ENCODE data around the gene SLC44A5.

The SLC44A5 gene

DNA sequence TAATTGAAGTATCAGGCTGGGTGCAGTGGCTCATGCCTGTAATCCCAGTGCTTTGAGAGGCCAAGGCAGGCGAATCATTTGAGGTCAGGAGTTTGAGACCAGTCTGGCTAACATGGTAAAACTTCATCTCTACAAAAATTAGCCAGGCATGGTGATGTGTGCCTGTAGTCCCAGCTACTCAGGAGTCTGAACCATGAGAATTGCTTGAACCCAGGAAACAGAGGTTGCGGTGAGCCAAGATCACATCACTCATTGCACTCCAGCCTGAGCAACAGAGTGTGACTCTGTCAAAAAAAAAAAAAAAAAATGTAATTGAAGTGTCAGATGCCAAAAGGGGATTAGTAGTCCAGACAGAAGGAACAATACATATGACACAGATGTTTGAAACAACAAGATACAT, 56.7 kb downstream of the SLC44A5 start:
- DNase-seq (no peak), ATAC-seq (no peak)

DNA sequence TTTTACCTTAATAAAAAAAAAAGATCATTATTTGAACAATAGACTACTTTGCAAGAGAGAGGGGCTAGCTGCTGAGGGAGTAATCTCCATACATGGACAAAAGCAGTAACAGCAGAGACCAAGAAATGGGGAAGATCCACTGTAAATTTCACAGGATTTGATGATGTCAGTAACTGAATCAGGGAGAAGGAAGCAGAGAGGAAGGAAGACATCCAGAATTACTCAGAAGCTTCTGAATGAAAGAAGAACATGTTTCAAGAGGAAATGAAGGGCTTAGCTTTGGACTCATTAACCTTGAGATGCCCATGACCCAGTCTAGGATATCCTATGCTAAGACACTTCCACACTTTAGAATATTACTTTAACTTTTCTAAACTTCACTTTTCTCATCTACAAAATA, 60.4 kb downstream of the SLC44A5 start:
- Mint-ChIP-seq H3K27ac (no peak overlapping the region), H3K9me3 (no peaks in the 10 kb centered on the region), H3K4me1 (no peaks in the 10 kb centered on the region), H3K4me3 (no peak overlapping the region), H3K27me3 (peaks cover 9% of the 10 kb centered on the region)
- DNase-seq (no peak), ATAC-seq (no peak)

More for the DNA sequence above, 56.7 kb downstream of the SLC44A5 start:
- no peaks in the 10 kb centered on the region for H3K4me1 Mint-ChIP-seq
- peaks cover 7% of the 10 kb centered on the region for H3K27me3 Mint-ChIP-seq
- no peaks in the 10 kb centered on the region for H3K9me3 Mint-ChIP-seq
- no peak overlapping the region for H3K4me3 Mint-ChIP-seq
- no peak overlapping the region for H3K27ac Mint-ChIP-seq

- no peak for DNase-seq
- Mint-ChIP-seq H3K27ac (no peak overlapping the region), H3K27me3 (peaks cover 9% of the 10 kb centered on the region)
Measured at GRCh38 chr1:75548721-75549480, 62.0 kb downstream of the SLC44A5 start.

GRCh38 chr1:75543705-75544104, 67.2 kb downstream of the SLC44A5 start:
- Mint-ChIP-seq H3K4me3 (no peak overlapping the region), H3K4me1 (no peaks in the 10 kb centered on the region), H3K27me3 (no peaks in the 10 kb centered on the region), H3K27ac (no peak overlapping the region), H3K9me3 (no peaks in the 10 kb centered on the region)
- ATAC-seq (no peak), DNase-seq (no peak)

More at GRCh38 chr1:75548721-75549480, 62.0 kb downstream of the SLC44A5 start:
- Mint-ChIP-seq H3K4me1 (no peaks in the 10 kb centered on the region), H3K9me3 (no peaks in the 10 kb centered on the region), H3K4me3 (no peak overlapping the region)
- ATAC-seq, result no peak

GRCh38 chr1:75542818-75543570, 67.9 kb downstream of the SLC44A5 start:
- DNase-seq, result no peak
- no peak overlapping the region for H3K4me3 Mint-ChIP-seq
- H3K9me3 Mint-ChIP-seq, result no peaks in the 10 kb centered on the region
- H3K27me3 Mint-ChIP-seq, result no peaks in the 10 kb centered on the region
- no peaks in the 10 kb centered on the region for H3K4me1 Mint-ChIP-seq
- ATAC-seq, result no peak
- no peak overlapping the region for H3K27ac Mint-ChIP-seq

DNA sequence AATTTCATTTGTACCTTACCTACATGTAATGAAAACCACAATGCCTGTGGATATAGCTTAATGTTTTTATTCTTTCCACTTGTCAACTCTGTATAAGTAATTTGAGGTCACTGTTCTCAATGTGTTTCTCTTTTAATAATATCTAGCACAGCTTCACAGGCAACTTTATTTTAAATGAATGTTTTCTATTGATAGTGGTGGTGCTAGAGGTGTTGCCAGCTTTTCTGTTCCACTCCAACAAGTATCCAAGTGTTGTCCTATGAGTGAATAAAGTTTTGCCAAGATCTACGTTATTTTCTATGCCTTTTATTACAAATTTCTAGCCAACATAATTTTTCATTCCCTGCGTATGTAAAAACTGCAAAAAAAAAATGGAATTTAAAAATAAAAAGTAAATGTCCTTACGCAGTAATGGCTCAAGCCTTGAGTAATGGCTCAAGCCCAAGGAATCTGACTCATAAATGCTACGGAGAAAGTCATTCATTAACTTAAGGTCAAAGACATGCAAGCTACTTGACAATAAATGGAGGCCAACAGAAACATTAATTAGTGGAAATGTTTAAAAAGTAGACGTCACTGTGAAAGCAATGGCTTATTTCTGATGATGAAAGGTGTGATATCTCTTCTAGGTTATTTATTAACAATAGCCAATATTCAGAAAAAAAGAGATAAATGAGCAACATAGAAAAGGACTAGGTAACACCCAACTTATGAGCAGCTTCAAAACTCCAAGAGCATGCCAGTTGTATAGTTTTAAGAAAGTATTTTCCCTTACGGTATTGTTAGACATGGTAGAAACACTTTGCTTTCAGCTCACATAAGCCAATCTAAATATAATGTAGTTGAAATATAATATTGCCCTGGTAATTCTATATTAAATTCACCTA, 71.4 kb downstream of the SLC44A5 start:
- no peak overlapping the region for H3K27ac Mint-ChIP-seq

DNA sequence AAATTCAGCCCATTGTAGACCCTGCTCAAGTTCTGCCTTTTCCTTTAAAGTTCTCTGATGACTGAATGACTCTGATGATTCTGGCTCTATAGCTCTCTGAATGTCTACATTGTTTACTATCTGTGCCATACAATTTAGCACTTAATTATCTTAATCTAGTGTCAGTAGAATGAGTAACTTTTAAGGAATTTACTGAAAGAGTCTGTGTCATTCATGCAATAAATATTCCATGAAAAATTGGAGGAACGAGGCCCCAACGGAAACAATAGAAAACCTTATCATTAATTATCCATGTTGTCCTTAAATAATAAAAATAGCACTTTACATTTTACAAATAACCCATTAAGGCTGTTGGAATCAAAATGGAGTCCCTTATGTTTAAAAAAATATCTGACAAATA, 77.8 kb downstream of the SLC44A5 start:
- no peak for ATAC-seq
- no peaks in the 10 kb centered on the region for H3K4me1 Mint-ChIP-seq
- no peak overlapping the region for H3K4me3 Mint-ChIP-seq

More for the DNA sequence above, 71.4 kb downstream of the SLC44A5 start:
- Mint-ChIP-seq H3K9me3 (no peaks in the 10 kb centered on the region), H3K4me1 (no peaks in the 10 kb centered on the region), H3K4me3 (no peak overlapping the region), H3K27me3 (no peaks in the 10 kb centered on the region)
- DNase-seq (no peak), ATAC-seq (no peak)

GRCh38 chr1:75531570-75531969, 79.3 kb downstream of the SLC44A5 start:
- ATAC-seq, result no peak

More for the DNA sequence above, 77.8 kb downstream of the SLC44A5 start:
- Mint-ChIP-seq H3K27me3 (no peaks in the 10 kb centered on the region), H3K27ac (no peak overlapping the region), H3K9me3 (no peaks in the 10 kb centered on the region)
- no peak for DNase-seq

GRCh38 chr1:75529488-75529887, 81.4 kb downstream of the SLC44A5 start:
- no peak for DNase-seq
- Mint-ChIP-seq H3K27me3 (no peaks in the 10 kb centered on the region), H3K4me3 (no peak overlapping the region), H3K9me3 (no peaks in the 10 kb centered on the region), H3K4me1 (no peaks in the 10 kb centered on the region), H3K27ac (no peak overlapping the region)
- no peak for ATAC-seq

More at GRCh38 chr1:75531570-75531969, 79.3 kb downstream of the SLC44A5 start:
- Mint-ChIP-seq H3K27me3 (no peaks in the 10 kb centered on the region), H3K4me1 (no peaks in the 10 kb centered on the region), H3K4me3 (no peak overlapping the region), H3K9me3 (no peaks in the 10 kb centered on the region), H3K27ac (no peak overlapping the region)
- DNase-seq, result no peak

DNA sequence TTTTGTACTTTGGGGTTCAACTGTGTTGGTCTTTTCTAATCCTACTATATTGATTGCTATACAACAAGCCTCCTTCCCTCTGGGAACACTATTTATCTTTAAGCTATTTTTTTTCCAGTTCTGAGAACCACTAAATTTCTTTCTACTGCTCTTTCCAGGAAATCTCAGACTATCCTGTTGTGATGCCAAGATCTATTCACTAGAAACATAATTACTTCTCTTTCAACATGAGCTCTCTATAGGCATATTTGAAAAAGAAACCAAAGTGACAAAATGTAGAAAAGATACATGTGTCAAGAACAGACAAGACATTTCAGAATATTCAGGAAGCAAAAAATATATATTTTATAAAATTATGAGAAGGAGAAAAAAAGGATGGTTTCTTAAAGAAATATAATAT, 82.9 kb downstream of the SLC44A5 start:
- H3K27me3 Mint-ChIP-seq, result no peaks in the 10 kb centered on the region
- DNase-seq (no peak), ATAC-seq (no peak)
- no peaks in the 10 kb centered on the region for H3K9me3 Mint-ChIP-seq
- H3K4me1 Mint-ChIP-seq, result no peaks in the 10 kb centered on the region
- no peak overlapping the region for H3K27ac Mint-ChIP-seq
- H3K4me3 Mint-ChIP-seq, result no peak overlapping the region

DNA sequence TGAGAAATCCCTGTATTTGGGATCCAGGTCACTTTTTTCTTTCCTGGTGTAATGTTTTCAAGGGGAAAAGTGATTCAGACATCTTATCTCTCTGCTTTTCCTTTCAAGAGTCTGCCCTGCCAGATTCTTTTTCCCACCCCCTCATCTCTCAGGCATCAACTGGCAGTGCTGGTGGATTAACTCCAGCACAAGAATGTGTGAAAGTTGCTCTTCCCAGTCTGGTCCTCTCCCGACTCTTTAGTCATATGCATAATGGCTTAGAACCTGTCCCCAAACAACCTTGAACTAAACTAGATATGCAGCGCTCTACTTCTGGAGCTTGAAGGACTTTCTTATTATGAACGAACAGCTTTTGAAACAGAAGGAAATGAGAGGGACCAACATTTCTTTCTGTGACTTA, 88.5 kb downstream of the SLC44A5 start:
- H3K4me3 Mint-ChIP-seq, result no peak overlapping the region
- no peak for DNase-seq

DNA sequence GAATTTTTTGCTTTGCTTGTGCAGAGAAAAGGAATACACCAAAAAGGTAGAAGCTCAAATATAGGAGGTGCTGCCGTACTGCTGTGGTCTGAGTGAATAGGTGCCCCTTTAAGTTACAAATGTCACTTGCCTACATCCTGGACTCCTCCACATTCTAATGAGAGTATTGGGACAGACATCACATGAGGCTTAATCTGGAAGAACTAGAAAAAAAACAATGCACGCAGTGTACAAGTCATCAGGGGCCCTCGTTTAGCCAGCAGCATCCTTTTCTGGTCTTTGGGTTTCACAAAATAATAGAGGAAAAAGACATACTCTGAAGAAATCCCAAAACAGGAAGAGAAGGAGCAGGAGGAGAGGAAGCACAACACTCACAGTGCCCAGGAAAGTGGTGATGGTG, 89.3 kb downstream of the SLC44A5 start:
- H3K4me1 Mint-ChIP-seq, result no peaks in the 10 kb centered on the region
- H3K27me3 Mint-ChIP-seq, result peaks cover 8% of the 10 kb centered on the region
- ATAC-seq (no peak), DNase-seq (no peak)
- no peak overlapping the region for H3K27ac Mint-ChIP-seq
- H3K4me3 Mint-ChIP-seq, result no peak overlapping the region
- no peaks in the 10 kb centered on the region for H3K9me3 Mint-ChIP-seq

More for the DNA sequence above, 88.5 kb downstream of the SLC44A5 start:
- Mint-ChIP-seq H3K27ac (no peak overlapping the region), H3K4me1 (no peaks in the 10 kb centered on the region), H3K27me3 (peaks cover 8% of the 10 kb centered on the region), H3K9me3 (no peaks in the 10 kb centered on the region)
- no peak for ATAC-seq

- Mint-ChIP-seq H3K27ac (no peak overlapping the region), H3K9me3 (no peaks in the 10 kb centered on the region), H3K27me3 (peaks cover 8% of the 10 kb centered on the region), H3K4me3 (no peak overlapping the region), H3K4me1 (no peaks in the 10 kb centered on the region)
- no peak for ATAC-seq
- no peak for DNase-seq
Measured at GRCh38 chr1:75520862-75521475, 89.9 kb downstream of the SLC44A5 start.

DNA sequence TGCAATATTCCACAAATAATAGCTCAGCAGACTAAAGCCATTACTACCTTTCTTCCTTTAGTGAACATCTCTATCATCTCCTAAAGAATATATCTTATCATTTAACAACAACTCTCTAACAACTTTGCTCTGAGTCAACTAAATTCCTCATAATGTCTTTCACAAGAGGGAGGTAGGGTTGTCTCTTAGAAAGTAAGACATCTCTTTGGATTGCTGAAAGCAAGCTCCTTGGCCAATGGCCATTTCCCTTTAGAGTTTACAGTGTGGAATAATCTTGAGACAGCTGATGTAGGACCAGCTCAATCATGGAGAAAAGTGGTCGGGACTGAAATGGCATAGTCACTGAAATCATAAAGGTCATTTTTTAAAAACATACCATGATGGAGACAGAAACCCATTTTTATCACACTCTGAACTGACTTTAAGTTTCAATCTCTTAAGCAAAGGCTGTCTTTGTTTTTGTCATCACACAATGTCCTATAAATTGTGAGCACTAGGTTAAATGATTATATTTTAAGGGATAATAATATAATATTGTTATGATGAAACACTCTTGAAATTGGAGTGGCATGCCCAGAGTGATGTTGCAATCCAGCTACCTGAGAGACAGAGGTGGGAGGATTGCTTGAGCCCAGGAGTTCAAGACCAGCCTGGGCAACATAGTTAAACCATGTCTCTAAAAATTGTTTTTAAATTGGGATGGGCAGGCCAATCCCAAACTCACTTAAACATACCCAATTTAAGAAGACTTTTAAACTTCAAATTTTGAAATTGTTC, 91.1 kb downstream of the SLC44A5 start:
- H3K9me3 Mint-ChIP-seq, result no peaks in the 10 kb centered on the region
- no peak for ATAC-seq
- DNase-seq, result no peak
- no peak overlapping the region for H3K27ac Mint-ChIP-seq
- no peak overlapping the region for H3K4me3 Mint-ChIP-seq
- H3K27me3 Mint-ChIP-seq, result peaks cover 15% of the 10 kb centered on the region
- no peaks in the 10 kb centered on the region for H3K4me1 Mint-ChIP-seq

GRCh38 chr1:75518686-75519085, 92.2 kb downstream of the SLC44A5 start:
- ATAC-seq, result no peak
- DNase-seq, result no peak

More at GRCh38 chr1:75518686-75519085, 92.2 kb downstream of the SLC44A5 start:
- H3K4me3 Mint-ChIP-seq, result no peak overlapping the region
- H3K9me3 Mint-ChIP-seq, result no peaks in the 10 kb centered on the region
- H3K27ac Mint-ChIP-seq, result no peak overlapping the region
- H3K27me3 Mint-ChIP-seq, result peaks cover 15% of the 10 kb centered on the region
- no peaks in the 10 kb centered on the region for H3K4me1 Mint-ChIP-seq
